HG03095 (cell line): ENCODE results near the gene FAM170B.

Experiments
- ATAC-seq: cut with Tn5 transposase; IDR thresholded peaks from one replicate; pipeline ENCODE4 v1.9.1; 2021; ENCODE audit warnings: moderate library complexity; ENCODE audit not compliant: unreplicated experiment

Gene FAM170B

GRCh38 chr10:49133706-49134248, at the start of gene FAM170B:
Gene FAM170B (minus strand): TSS chr10:49134021. CDS start chr10:49133918, 103 bp downstream.
- ATAC-seq: no peak

DNA sequence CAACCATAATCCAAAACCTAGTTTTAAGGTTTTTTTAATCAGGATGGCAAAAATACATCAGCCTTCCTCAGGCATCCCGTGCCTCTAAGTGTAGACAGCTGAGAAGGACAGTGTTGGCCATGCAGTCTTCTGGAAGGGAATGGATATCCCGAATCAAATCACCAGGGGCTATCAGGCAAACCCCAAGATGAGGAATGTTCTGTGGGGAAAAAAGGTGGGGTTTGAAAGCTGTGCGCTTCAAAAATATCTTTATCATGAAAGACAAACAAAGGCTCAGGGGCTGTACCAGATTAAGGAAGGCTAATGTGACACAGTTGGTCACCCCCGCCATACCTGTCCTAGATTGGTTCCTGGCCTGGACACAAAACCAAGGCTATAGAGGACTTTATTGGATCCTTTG, 49.0 kb upstream of the FAM170B start:
- ATAC-seq: no peak

DNA sequence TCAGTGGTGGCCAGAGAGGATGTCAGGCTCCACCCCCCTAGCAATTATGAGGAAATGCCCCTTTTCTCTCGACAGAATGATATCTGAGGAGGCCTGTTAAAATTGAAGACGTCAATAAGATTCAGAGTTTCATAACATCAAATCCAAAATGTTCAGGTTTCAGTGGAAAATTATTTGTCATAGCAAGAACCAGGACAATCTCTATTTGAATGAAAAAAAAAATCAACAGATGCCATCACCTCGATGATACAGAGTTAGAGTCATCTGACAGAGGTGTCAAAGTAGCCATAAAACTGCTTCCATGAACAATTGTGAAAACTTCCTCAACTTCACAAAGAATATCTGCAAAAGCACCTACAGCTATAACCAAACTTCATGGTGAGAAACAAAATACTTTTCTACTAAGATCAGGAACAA, 46.6 kb upstream of the FAM170B start:
- no peak for ATAC-seq

DNA sequence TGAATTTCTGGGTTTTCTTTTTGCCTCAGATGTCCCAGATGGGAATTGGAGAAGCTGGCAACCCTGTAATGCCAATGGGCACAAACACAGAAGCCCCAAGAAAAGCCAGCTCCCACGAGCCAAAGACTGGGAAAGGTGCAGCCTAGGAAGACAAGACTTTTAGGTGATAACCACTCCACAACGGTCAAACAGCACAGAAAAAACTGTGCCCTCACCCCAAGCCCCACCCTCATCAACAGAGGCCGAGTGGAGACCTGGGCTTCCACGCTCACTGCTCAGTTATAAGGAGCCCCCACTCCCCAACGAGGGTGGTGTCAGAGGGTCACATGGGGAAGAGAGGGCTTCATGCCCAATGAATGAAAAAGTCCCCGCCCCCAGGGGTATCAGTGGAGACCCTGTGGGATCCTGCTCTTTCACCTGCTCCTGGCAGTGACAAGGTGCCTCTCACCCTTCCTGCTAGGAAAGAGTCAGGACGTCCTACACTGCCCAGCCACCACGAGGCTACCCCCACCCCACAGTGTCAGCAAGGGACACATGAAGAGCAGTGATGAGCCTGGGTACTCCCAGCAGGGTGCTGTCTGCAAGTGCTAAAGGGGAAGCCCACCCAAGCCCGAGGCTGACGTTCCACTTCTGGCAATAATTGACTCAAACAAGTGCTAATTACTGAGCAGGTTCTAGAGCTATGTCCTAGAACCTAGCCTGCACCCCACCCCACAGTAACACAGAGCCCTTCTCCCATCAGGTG, 46.0 kb upstream of the FAM170B start:
- no peak for ATAC-seq

DNA sequence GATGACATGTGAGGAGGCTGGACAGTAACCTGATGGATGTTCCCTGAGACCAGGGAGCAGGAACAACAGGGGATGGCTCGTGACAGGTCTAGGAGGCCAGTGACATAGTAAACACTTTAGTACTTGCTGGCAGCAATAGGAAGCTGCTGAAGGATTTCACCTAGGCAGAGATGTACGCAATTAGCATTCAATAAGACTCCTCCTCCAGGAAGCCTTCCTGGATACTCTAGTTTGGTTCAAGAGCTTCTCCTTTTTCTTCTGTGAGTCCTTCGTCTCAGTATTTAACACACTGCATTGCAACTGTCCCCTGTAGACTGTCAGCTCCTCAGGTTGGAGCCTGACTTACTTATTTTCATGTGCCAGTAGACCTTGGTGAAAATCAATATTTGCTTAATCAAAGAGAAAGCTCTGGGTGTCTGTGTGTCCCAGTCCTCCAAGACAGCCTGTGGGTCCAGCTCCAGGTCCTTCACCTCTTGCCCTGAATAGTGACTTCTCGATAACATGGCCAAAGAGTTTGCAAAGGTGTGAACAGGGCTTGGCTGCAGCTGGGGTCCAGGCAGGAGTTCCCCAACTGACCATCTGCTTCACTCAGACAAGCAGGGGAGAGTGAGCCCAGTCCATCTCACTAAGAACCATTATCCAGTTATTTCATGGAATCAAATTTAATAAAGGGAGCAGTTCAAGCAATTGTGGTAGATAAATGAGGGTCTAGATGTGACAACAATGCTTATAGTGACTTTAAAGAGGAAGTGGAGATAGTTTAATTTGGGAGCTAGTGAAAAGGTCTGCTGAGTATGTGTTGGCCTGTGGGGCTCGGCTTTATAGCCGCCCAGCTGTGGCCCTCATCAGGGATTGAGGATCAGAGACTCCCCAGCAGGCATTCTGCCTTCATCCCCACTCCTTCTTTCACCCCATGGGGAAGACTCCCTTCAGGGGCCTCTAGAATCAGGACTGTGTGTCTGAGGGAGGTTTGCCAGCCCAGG, 45.0 kb upstream of the FAM170B start:
- ATAC-seq: no peak

- ATAC-seq: peak; percentile 80
These were observed 43.9 kb upstream of the FAM170B start for GRCh38 chr10:49177391-49178355.

GRCh38 chr10:49176310-49177268, 42.8 kb upstream of the FAM170B start:
- ATAC-seq: no peak

DNA sequence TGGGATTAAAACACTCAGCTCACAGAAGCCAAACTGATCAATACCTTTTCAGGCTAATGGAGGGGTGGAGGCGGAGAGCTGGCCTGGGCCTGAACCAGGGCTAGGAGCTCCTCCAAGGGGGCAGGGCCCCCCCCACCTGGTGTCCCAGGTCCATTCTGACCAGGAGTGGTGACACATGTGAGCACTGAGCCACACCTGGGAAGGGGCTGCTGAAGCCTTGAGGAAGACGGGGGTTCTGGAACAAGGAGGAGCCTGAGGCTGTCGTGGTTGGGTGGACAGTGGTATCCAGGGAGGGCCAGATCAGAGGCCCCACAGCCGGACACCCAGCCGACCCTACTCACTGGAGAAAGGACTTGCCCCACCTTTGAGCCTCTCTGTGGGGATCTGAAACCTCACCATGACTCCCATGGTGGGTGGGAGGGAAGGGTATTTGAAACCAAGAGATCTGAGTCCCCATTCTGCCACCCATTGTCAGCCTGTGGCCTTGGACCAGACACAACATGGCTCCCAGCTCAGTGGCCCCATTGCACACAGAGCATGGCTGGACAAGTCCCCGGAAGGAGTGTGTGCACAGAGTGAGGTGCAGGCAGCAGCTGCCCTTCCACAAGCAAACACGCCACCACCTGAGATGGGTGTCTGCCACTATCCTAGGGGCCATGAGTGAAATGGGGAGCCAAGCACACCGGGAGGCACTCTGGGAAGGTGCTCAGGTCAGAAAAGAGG, 41.9 kb upstream of the FAM170B start:
- no peak for ATAC-seq

- no peak for ATAC-seq
These were observed 41.2 kb upstream of the FAM170B start for GRCh38 chr10:49174926-49175500.

GRCh38 chr10:49174261-49174925, 40.6 kb upstream of the FAM170B start:
- no peak for ATAC-seq

- no peak for ATAC-seq
These were observed 40.0 kb upstream of the FAM170B start for GRCh38 chr10:49173853-49174252.

DNA sequence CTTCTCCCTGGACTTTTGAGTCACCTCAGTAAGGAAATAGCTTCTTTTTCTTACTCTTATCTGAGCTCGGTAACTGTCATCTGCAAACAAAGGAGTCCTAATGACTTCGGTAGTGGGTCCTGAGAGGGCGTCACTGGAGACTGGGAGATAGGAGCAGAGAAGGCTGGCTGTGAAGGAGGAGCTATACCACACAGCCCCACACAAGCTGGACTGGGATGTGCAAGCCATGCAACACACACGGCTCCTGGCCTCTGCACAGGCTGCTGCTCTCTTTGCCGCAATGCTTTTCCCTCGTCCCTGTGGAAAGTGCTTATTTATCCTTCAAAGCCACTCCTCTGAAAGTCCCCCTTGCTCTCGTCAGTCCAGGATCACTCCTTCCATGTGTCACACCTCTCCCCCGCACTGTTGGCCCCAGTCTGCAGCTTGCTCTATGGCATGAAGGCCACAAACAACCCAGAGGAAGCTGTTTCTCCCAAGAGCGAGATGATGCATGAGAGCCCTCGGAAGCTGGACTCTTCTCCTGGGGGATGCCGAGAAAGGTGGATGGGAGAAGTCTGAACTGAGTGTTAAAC, 39.5 kb upstream of the FAM170B start:
- no peak for ATAC-seq

DNA sequence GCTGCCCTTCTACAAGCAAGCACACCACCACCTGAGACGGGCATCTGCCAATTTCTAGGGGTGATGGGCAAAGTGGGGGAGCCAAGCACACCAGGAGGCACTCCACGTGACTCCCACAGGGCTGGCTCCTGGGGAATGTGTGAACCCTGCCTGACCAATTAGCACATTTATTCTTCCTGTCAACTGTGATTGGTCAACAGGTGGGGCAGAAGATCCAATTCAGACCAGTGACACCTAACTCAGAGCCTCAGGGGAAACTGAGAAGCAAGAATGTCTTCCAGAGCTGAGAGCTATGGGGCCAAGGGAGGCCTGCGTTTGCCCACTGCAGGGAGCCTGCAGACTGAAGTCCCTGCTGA, 38.9 kb upstream of the FAM170B start:
- no peak for ATAC-seq

DNA sequence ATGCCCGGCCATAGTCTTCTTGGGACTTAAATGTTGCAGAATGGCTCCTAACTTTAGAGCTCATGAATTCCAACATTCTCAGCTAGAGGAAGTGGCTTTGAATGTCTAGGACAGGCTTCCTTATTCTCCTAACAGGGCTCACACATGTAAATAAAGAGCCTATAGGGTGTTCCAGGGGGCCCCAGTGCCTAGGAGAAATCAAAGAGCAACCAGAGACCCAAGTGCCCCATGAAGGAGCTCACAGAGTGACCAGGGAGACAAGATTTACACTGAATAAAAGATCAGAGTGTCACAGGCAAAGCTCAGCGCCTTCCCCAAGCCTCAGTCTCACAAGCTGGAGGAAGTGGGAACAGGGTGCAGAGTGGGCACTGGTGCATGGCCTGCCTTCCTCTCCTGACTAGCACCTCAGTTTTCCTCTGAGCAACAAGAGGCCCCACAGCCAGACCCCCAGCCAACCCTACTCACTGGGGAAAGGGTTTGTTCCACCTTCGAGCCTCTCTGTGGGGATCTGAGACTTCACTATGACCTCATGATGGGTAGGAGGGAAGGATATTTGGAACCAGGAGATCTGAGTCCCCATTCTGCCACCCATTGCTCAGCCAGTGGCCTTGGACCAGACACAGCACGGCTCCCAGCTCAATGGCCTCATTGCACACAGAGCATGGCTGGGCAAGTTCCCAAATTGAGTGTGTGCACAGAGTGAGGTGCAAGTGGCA, 38.4 kb upstream of the FAM170B start:
- ATAC-seq: no peak

- ATAC-seq: no peak
These were observed 37.7 kb upstream of the FAM170B start for GRCh38 chr10:49171326-49172060.

DNA sequence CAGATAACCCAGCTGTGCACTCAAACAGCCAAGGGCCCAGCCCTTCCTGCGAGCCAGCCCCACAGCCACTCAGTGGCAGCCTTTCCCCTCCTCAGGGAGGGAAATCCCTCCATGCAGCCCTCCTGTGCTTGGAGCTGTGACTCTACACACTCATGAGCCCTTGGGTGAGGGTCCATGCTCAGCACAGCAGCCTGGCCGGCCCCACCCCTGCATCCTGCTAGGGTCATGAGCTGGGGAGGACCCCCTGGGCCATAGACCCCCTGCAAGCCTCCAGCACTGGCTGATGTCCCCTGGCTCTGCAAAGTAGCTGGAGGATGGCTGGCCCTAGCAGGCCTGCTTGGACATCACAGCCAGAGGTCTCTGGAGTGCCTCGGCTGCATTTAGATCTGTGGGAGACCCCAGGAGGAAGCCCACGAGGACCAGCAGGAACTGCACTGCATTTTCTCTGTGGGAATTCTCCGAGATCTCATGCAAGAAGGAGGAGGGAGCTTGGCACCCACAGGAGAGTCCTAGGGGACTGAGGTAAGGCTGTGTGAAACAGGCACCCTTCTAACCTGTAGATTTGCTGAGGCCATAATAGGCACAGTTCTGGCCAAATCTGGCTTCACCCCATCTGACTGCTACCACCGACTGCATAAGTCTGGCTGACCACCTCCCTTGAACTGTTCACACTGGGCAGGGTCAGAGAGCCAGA, 37.0 kb upstream of the FAM170B start:
- ATAC-seq: no peak
